Fibroblast of skin of scalp (primary cell): Measurements from ENCODE around the gene SLCO2B1.

Experiments used
- DNase-seq: peaks from one replicate; pipeline ENCODE4 v3.0.0-alpha.2; 2013

Gene SLCO2B1

GRCh38 chr11:75254326-75254725, 103.4 kb downstream of the SLCO2B1 start:
- no peak for DNase-seq
